Activated CD4-positive, alpha-beta T cell treated with anti-CD3 and anti-CD28 coated beads, Interleukin-2, amount 50 U/mL, for 4 hours (primary cell): ENCODE measurements around the gene EN2.

Experiments
- DNase-seq, 2 experiments: peaks; one replicate each; pipeline ENCODE4 v3.0.0-alpha.2; 2020

EN2 gene

GRCh38 chr7:155451840-155452239 lies 6.1 kb upstream of the EN2 start:
- DNase-seq = no peak

GRCh38 chr7:155452505-155453295 lies 5.2 kb upstream of the EN2 start:
- no peak for DNase-seq

- no peak for DNase-seq
These were observed 4.4 kb upstream of the EN2 start for GRCh38 chr7:155453296-155454182.

GRCh38 chr7:155454183-155455112 lies 3.5 kb upstream of the EN2 start:
- DNase-seq = no peak

GRCh38 chr7:155455132-155455693 lies 2.7 kb upstream of the EN2 start:
- no peak for DNase-seq

GRCh38 chr7:155455776-155456737 lies 1.9 kb upstream of the EN2 start:
- DNase-seq = no peak

- peak in 1 of 2 experiments; percentile 11 for DNase-seq
These were observed 988 bp upstream of the EN2 start for GRCh38 chr7:155456738-155457543.

- DNase-seq = no peak
These were observed 302 bp upstream of the EN2 start for GRCh38 chr7:155457544-155458110.

- DNase-seq = no peak
These were observed 1.2 kb downstream of the EN2 start for GRCh38 chr7:155458878-155459699.

GRCh38 chr7:155459700-155460461 lies 2.0 kb downstream of the EN2 start:
- no peak for DNase-seq

GRCh38 chr7:155460926-155461613 lies 3.1 kb downstream of the EN2 start:
- DNase-seq = no peak

- DNase-seq = no peak
These were observed 3.7 kb downstream of the EN2 start for GRCh38 chr7:155461631-155462030.

GRCh38 chr7:155462163-155462735 lies 4.3 kb downstream of the EN2 start:
- no peak for DNase-seq

GRCh38 chr7:155463114-155463811 lies 5.3 kb downstream of the EN2 start:
- DNase-seq = no peak

GRCh38 chr7:155464183-155464582 lies 6.3 kb downstream of the EN2 start:
- no peak for DNase-seq

GRCh38 chr7:155464948-155465739 lies 7.2 kb downstream of the EN2 start:
- DNase-seq = no peak
